AG09319 (cell line): ENCODE measurements around the gene PODN.

Experiments used
- DNase-seq: peaks from one replicate; pipeline ENCODE4 v3.0.0-alpha.2; 2010; ENCODE audit warnings: low read depth; ENCODE audit errors: extremely low read depth
- CTCF ChIP-seq: IDR thresholded peaks from 2 replicates; pipeline ENCODE4 v1.5.1; 2011; ENCODE audit warnings: low read depth, mild to moderate bottlenecking, inconsistent platforms, low read length, moderate library complexity

Gene PODN

GRCh38 chr1:53111073-53111556 lies 49.1 kb downstream of the PODN start:
- DNase-seq: no peak
- TF ChIP-seq CTCF: no peak

GRCh38 chr1:53111693-53112092 lies 49.7 kb downstream of the PODN start:
- no peak for TF ChIP-seq CTCF
- DNase-seq: no peak

- no peak for DNase-seq
- no peak for TF ChIP-seq CTCF
Measured at GRCh38 chr1:53112271-53112774, 50.3 kb downstream of the PODN start.

- no peak for TF ChIP-seq CTCF
- DNase-seq: no peak
Measured at GRCh38 chr1:53112861-53113260, 50.8 kb downstream of the PODN start.

GRCh38 chr1:53114090-53114489 lies 52.1 kb downstream of the PODN start:
- no peak for TF ChIP-seq CTCF

GRCh38 chr1:53114581-53115400 lies 52.8 kb downstream of the PODN start:
- DNase-seq: no peak
- TF ChIP-seq CTCF: no peak

More at GRCh38 chr1:53114090-53114489, 52.1 kb downstream of the PODN start:
- no peak for DNase-seq
